Measurements from ENCODE around the gene FXN.
"Not testable (repeated sequence)": the region's sequence is repeated elsewhere in the genome, so short reads cannot be mapped to it uniquely, and the experiment has no call there.

FXN gene

DNA sequence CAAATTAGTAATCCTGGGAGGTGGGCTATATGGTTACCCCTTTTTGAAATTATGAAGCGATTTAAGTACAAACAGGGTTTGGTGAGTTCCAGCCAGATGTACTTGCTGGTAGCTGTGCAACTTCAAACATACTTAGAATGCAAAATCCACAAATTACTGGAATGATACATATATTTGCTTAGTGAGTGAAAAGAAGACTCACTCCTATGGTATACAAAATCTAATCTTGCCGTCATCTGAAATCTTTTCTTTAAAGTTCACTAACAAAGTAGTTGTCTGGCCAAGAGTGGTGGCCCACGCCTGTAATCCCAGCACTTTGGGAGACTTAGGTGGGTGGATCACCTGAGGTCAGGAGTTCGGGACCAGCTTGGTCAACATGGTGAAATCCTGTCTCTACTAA is 73.6 kb downstream of the FXN start:
- H3K79me2 ChIP-seq (ENCODE audit: insufficient read depth, low read length) = no peaks in the 10 kb centered on the region
- no peaks in the 10 kb centered on the region for H3K9me3 ChIP-seq (ENCODE audit: insufficient read depth, low read length)
- H3K4me2 ChIP-seq (ENCODE audit: low read depth, low read length, poor library complexity, severe bottlenecking) = no peak overlapping the region
- H4K20me1 ChIP-seq (ENCODE audit: low read depth, low read length) = no peaks in the 10 kb centered on the region
- no peak overlapping the region for H3K4me3 ChIP-seq (ENCODE audit: insufficient read depth, low read length, poor library complexity, severe bottlenecking)
- TF ChIP-seq, protein P1, sequence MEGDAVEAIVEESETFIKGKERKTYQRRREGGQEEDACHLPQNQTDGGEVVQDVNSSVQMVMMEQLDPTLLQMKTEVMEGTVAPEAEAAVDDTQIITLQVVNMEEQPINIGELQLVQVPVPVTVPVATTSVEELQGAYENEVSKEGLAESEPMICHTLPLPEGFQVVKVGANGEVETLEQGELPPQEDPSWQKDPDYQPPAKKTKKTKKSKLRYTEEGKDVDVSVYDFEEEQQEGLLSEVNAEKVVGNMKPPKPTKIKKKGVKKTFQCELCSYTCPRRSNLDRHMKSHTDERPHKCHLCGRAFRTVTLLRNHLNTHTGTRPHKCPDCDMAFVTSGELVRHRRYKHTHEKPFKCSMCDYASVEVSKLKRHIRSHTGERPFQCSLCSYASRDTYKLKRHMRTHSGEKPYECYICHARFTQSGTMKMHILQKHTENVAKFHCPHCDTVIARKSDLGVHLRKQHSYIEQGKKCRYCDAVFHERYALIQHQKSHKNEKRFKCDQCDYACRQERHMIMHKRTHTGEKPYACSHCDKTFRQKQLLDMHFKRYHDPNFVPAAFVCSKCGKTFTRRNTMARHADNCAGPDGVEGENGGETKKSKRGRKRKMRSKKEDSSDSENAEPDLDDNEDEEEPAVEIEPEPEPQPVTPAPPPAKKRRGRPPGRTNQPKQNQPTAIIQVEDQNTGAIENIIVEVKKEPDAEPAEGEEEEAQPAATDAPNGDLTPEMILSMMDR (IDR thresholded peaks at IDR 0.05; ENCODE audit: insufficient read depth, low read length, poor library complexity, severe bottlenecking) = no peak
- TF ChIP-seq EZH2phosphoT487 (conservative IDR thresholded peaks at IDR 0.05; ENCODE audit: low read length) = no peak
- H2AFZ ChIP-seq (ENCODE audit: low read depth, low read length, severe bottlenecking) = no peak overlapping the region
- no peaks in the 10 kb centered on the region for H3K36me3 ChIP-seq (ENCODE audit: low read length)
- H3K9me2 ChIP-seq (replicated peaks; ENCODE audit: insufficient read depth, low read length) = no peaks in the 10 kb centered on the region
- no peak overlapping the region for H3K9ac ChIP-seq (ENCODE audit: low read length)
- no peaks in the 10 kb centered on the region for H3F3A ChIP-seq (ENCODE audit: insufficient read depth)
- no peaks in the 10 kb centered on the region for H3K27me3 ChIP-seq (ENCODE audit: low read length)
- H3K27ac ChIP-seq (ENCODE audit: low read depth, low read length) = no peak overlapping the region

DNA sequence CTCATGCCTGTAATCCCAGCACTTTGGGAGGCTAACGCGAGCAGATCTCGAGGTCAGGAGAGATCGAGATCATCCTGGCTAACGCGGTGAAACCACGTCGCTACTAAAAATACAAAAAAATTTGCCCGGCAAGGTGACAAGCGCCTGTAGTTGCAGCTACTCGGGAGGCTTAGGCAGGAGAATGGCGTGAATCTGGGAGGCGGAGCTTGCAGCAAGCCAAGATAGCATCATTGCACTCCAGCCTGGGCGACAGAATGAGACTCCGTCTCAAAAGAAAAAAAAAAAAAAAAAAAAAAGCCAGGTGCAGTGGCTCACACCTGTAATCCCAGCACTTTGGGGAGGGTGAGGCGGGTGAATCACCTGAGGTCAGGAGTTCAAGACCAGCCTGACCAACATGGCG is 77.1 kb downstream of the FXN start:
- not testable (repeated sequence) for H3K36me3 ChIP-seq (ENCODE audit: low read length); H3K79me2 ChIP-seq (ENCODE audit: insufficient read depth, low read length); H3K4me2 ChIP-seq (ENCODE audit: low read depth, low read length, poor library complexity, severe bottlenecking); H2AFZ ChIP-seq (ENCODE audit: low read depth, low read length, severe bottlenecking); H3K4me3 ChIP-seq (ENCODE audit: insufficient read depth, low read length, poor library complexity, severe bottlenecking); H3F3A ChIP-seq (ENCODE audit: insufficient read depth); H3K27me3 ChIP-seq (ENCODE audit: low read length); H3K9ac ChIP-seq (ENCODE audit: low read length); H4K20me1 ChIP-seq (ENCODE audit: low read depth, low read length); H3K9me3 ChIP-seq (ENCODE audit: insufficient read depth, low read length); H3K27ac ChIP-seq (ENCODE audit: low read depth, low read length); H3K9me2 ChIP-seq (replicated peaks; ENCODE audit: insufficient read depth, low read length)

DNA sequence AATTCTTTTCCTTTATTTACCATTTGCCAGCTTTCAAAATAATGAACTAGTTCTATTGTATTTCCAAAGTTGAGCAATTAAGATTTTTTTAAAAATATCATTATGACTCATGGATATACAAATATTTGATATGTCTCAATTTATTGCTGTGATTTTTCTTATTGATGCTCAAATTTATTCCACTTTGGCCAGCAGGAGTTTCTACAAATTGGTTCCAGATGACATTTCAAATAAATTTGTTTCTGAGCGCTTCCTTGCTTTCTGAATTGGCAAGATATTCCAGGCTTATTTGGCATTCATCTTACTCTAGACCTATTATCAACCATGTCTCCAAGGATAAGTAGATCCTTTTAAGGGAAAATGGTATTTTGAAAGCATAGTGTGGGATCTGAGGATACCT is 80.1 kb downstream of the FXN start:
- Histone ChIP-seq H3K9me2 (replicated peaks; ENCODE audit: insufficient read depth, low read length) (no peaks in the 10 kb centered on the region), H3K27ac (ENCODE audit: low read depth, low read length) (no peak overlapping the region), H3K4me2 (ENCODE audit: low read depth, low read length, poor library complexity, severe bottlenecking) (no peak overlapping the region), H4K20me1 (ENCODE audit: low read depth, low read length) (no peaks in the 10 kb centered on the region), H3K79me2 (ENCODE audit: insufficient read depth, low read length) (no peaks in the 10 kb centered on the region), H3K36me3 (ENCODE audit: low read length) (no peaks in the 10 kb centered on the region), H2AFZ (ENCODE audit: low read depth, low read length, severe bottlenecking) (no peak overlapping the region), H3K9ac (ENCODE audit: low read length) (no peak overlapping the region), H3K27me3 (ENCODE audit: low read length) (no peaks in the 10 kb centered on the region), H3F3A (ENCODE audit: insufficient read depth) (no peaks in the 10 kb centered on the region), H3K9me3 (ENCODE audit: insufficient read depth, low read length) (no peaks in the 10 kb centered on the region), H3K4me3 (ENCODE audit: insufficient read depth, low read length, poor library complexity, severe bottlenecking) (no peak overlapping the region)
- no peak for TF ChIP-seq EZH2phosphoT487 (conservative IDR thresholded peaks at IDR 0.05; ENCODE audit: low read length)
- TF ChIP-seq, protein P1 (IDR thresholded peaks at IDR 0.05; ENCODE audit: insufficient read depth, low read length, poor library complexity, severe bottlenecking) = no peak

DNA sequence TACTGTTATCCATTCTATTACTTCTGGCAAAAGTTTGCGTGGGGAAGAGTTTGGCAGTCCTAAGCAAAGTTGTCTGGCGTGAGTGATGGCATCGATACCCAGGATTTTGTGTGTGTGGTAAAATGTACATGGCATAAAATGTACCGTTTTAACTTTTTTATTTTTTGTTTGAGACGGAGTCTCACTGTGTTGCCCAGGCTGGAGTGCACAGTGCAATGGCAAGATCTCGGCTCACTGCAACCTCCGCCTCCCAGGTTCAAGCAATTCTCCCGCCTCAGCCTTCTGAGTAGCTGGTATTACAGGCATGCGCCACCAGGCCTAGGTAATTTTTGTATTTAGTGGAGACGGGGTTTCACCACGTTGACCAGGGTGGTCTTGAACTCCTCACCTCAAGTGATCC is 83.1 kb downstream of the FXN start:
- H3K36me3 ChIP-seq (ENCODE audit: low read length) = no peaks in the 10 kb centered on the region
- H3K9me2 ChIP-seq (replicated peaks; ENCODE audit: insufficient read depth, low read length) = no peaks in the 10 kb centered on the region
- H3F3A ChIP-seq (ENCODE audit: insufficient read depth) = no peaks in the 10 kb centered on the region
- no peaks in the 10 kb centered on the region for H3K79me2 ChIP-seq (ENCODE audit: insufficient read depth, low read length)
- H4K20me1 ChIP-seq (ENCODE audit: low read depth, low read length) = no peaks in the 10 kb centered on the region
- no peak overlapping the region for H3K27ac ChIP-seq (ENCODE audit: low read depth, low read length)
- no peaks in the 10 kb centered on the region for H3K9me3 ChIP-seq (ENCODE audit: insufficient read depth, low read length)
- H3K27me3 ChIP-seq (ENCODE audit: low read length) = no peaks in the 10 kb centered on the region
- H3K9ac ChIP-seq (ENCODE audit: low read length) = no peak overlapping the region
- no peak overlapping the region for H2AFZ ChIP-seq (ENCODE audit: low read depth, low read length, severe bottlenecking)
- H3K4me2 ChIP-seq (ENCODE audit: low read depth, low read length, poor library complexity, severe bottlenecking) = no peak overlapping the region
- no peak for TF ChIP-seq EZH2phosphoT487 (conservative IDR thresholded peaks at IDR 0.05; ENCODE audit: low read length)
- TF ChIP-seq, protein P1 (IDR thresholded peaks at IDR 0.05; ENCODE audit: insufficient read depth, low read length, poor library complexity, severe bottlenecking) = no peak
- H3K4me3 ChIP-seq (ENCODE audit: insufficient read depth, low read length, poor library complexity, severe bottlenecking) = no peak overlapping the region
